GM23338 (cell line): ENCODE data around the gene MPPE1.

Experiments
- CTCF ChIP-seq, 2 experiments: fragments of 200-600 bp in 1 of 2; sonication (generic) in 1 of 2; conservative IDR thresholded peaks; 2 replicates each; pipeline versions ENCODE4 v1.5.1 to v1.6.1; 2016 to 2017; ENCODE audit warnings: antibody characterized with exemption in 2 of 2, low read depth in 2 of 2, mild to moderate bottlenecking in 2 of 2, moderate library complexity in 1 of 2
- EZH2 ChIP-seq: fragments of 200-600 bp; sonication (generic); IDR thresholded peaks from one replicate; pipeline ENCODE4 v1.8.0; 2017; ENCODE audit warnings: antibody characterized with exemption, mild to moderate bottlenecking, low read depth; ENCODE audit not compliant: unreplicated experiment
- POLR2AphosphoS5 ChIP-seq: IDR thresholded peaks from 2 replicates; pipeline ENCODE4 v1.6.1; 2016; ENCODE audit warnings: antibody characterized with exemption, low read depth
- REST ChIP-seq: IDR thresholded peaks from one replicate; pipeline ENCODE4 v1.6.1; 2018; ENCODE audit warnings: antibody characterized with exemption; ENCODE audit not compliant: unreplicated experiment

GRCh38 chr18:11882636-11883035 lies 25.5 kb downstream of the MPPE1 start:
- no peak for TF ChIP-seq POLR2AphosphoS5
- no peak for TF ChIP-seq CTCF (conservative IDR thresholded peaks at IDR 0.05; ENCODE audit: low read depth in 2 of 2)
- no peak for TF ChIP-seq REST
- no peak for TF ChIP-seq EZH2
